CD14-positive monocyte (primary cell): ENCODE results near the gene ANKRD44. TPM values are rescaled to one million over a fixed set of nuclear protein-coding genes. Genes with fewer than 3 reads are reported as not detected.
A peak's percentile ranks its signal among the peaks of the same experiment; 100 is the strongest.

Experiments
- DNase-seq, 3 donors: peaks; one replicate each; pipeline ENCODE4 v3.0.0-alpha.2; 2011 to 2022
- H2AFZ ChIP-seq: 2 replicates; pipeline ENCODE4 v1.6.0; 2012; ENCODE audit warnings: mild to moderate bottlenecking, low read depth, low read length, inconsistent platforms; ENCODE audit not compliant: insufficient read depth, poor library complexity, severe bottlenecking
- H3K27ac ChIP-seq, 2 donors: 1 replicate in 1 of 2; 2 replicates in 1 of 2; pipeline ENCODE4 v1.5.1; 2012 to 2013; ENCODE audit warnings: low read length in 2 of 2, control low read depth in 1 of 2, inconsistent platforms in 1 of 2, low read depth in 1 of 2, mild to moderate bottlenecking in 1 of 2
- H3K27me3 ChIP-seq, 2 donors: one replicate each; pipeline versions ENCODE4 v1.6.0 to v1.6.1; 2011 to 2013; ENCODE audit warnings: low read length in 2 of 2; ENCODE audit not compliant: control insufficient read depth in 2 of 2, insufficient read depth in 2 of 2
- H3K36me3 ChIP-seq, 2 donors: replicated peaks in 1 of 2; 1 replicate in 1 of 2; 2 replicates in 1 of 2; pipeline versions ENCODE4 v1.5.1 to v1.6.1; 2012 to 2013; ENCODE audit warnings: low read length in 2 of 2, control low read depth in 1 of 2, inconsistent platforms in 1 of 2, mild to moderate bottlenecking in 1 of 2; ENCODE audit not compliant: insufficient read depth in 2 of 2, control insufficient read depth in 1 of 2
- H3K4me1 ChIP-seq, 2 donors: 1 replicate in 1 of 2; 2 replicates in 1 of 2; pipeline versions ENCODE4 v1.5.1 to v1.6.1; 2012 to 2013; ENCODE audit warnings: low read length in 2 of 2, control low read depth in 1 of 2, inconsistent platforms in 1 of 2, mild to moderate bottlenecking in 1 of 2, moderate library complexity in 1 of 2; ENCODE audit not compliant: insufficient read depth in 2 of 2, control insufficient read depth in 1 of 2
- H3K4me2 ChIP-seq: replicated peaks from 2 replicates; pipeline ENCODE3; 2012; ENCODE audit warnings: low read length, moderate library complexity, mild to moderate bottlenecking; ENCODE audit not compliant: poor library complexity, severe bottlenecking; ENCODE audit errors: extremely low read depth
- H3K4me3 ChIP-seq, 3 experiments: fragments of 200-600 bp in 1 of 3; sonication (generic) in 1 of 3; replicated peaks in 1 of 3; 1 replicate in 2 of 3; 2 replicates in 1 of 3; pipeline ENCODE4 v1.5.1; 2011 to 2013; ENCODE audit warnings: low read length in 3 of 3, mild to moderate bottlenecking in 3 of 3, control low read depth in 2 of 3, low read depth in 2 of 3, inconsistent platforms in 1 of 3, moderate library complexity in 1 of 3
- H3K79me2 ChIP-seq: 2 replicates; pipeline ENCODE4 v1.6.0; 2012; ENCODE audit warnings: mild to moderate bottlenecking, control low read depth, inconsistent platforms, low read length, moderate library complexity; ENCODE audit not compliant: insufficient read depth
- H3K9ac ChIP-seq: 2 replicates; pipeline ENCODE4 v1.6.0; 2017; ENCODE audit warnings: low read length, mild to moderate bottlenecking; ENCODE audit not compliant: insufficient read depth, poor library complexity, severe bottlenecking
- H3K9me3 ChIP-seq, 2 donors: replicated peaks in 1 of 2; 1 replicate in 1 of 2; 2 replicates in 1 of 2; pipeline versions ENCODE4 v1.5.1 to v1.6.1; 2012 to 2013; ENCODE audit warnings: low read length in 2 of 2, control low read depth in 1 of 2; ENCODE audit not compliant: control insufficient read depth in 1 of 2, insufficient read depth in 1 of 2
- H4K20me1 ChIP-seq: 2 replicates; pipeline ENCODE4 v1.6.0; 2012; ENCODE audit warnings: mild to moderate bottlenecking, low read length, control low read depth, moderate library complexity; ENCODE audit not compliant: insufficient read depth
- H3K27ac Mint-ChIP-seq, 7 donors: one replicate each; pipeline ENCODE4 v1.8.0; 2020; ENCODE audit warnings: mild to moderate bottlenecking in 7 of 7, mixed read lengths in 7 of 7, moderate library complexity in 6 of 7, inconsistent platforms in 2 of 7
- H3K27me3 Mint-ChIP-seq, 3 donors: one replicate each; pipeline ENCODE4 v1.8.0; 2021 to 2022; ENCODE audit warnings: low read depth in 3 of 3, mild to moderate bottlenecking in 3 of 3, mixed read lengths in 3 of 3, moderate library complexity in 3 of 3, inconsistent platforms in 1 of 3
- H3K36me3 Mint-ChIP-seq, 2 donors: one replicate each; pipeline ENCODE4 v1.8.0; 2020; ENCODE audit warnings: mixed read lengths in 2 of 2, inconsistent platforms in 1 of 2, mild to moderate bottlenecking in 1 of 2
- H3K4me1 Mint-ChIP-seq: one replicate; pipeline ENCODE4 v1.8.0; 2020; ENCODE audit warnings: mild to moderate bottlenecking, mixed read lengths
- H3K4me3 Mint-ChIP-seq, 2 donors: one replicate each; pipeline ENCODE4 v1.8.0; 2020; ENCODE audit warnings: mild to moderate bottlenecking in 2 of 2, mixed read lengths in 2 of 2, moderate library complexity in 1 of 2
- H3K9me3 Mint-ChIP-seq, 7 donors: one replicate each; pipeline ENCODE4 v1.8.0; 2020 to 2022; ENCODE audit warnings: mixed read lengths in 7 of 7, mild to moderate bottlenecking in 6 of 7, moderate library complexity in 6 of 7, inconsistent platforms in 2 of 7
- CTCF ChIP-seq: fragments of 200-600 bp; IDR thresholded peaks from one replicate; pipeline ENCODE4 v1.8.0; 2022; ENCODE audit warnings: antibody characterized with exemption, mild to moderate bottlenecking
- WGBS: methylation state at CpG from one replicate; pipeline ENCODE4 v1.1.5; 2013; ENCODE audit warnings: missing lambda C conversion rate; ENCODE audit not compliant: insufficient coverage; 5-methylcytosine and 5-hydroxymethylcytosine counted together
- intact Hi-C, 2 donors: fragments of 100-400 bp; cut with micrococcal nuclease; formaldehyde crosslinking; loops; one replicate each; pipeline versions ENCODE4 v1.15.0 to v1.15.1; 2023
- polyA plus RNA-seq, 3 donors: library from polyadenylated mRNA; depleted of rRNA in 1 of 3; unstranded in 2 of 3; stranded (reverse) in 1 of 3; fragments of 300-500 nt in 2 of 3; fragments of >200 nt in 1 of 3; fragmentation: Illumina TruSeq in 2 of 3; gene quantifications; 1 replicate in 2 of 3; 2 replicates in 1 of 3; pipeline ENCODE4 v1.2.3, GENCODE V29; 2012 to 2021

The ANKRD44 gene
- polyA plus RNA-seq, 3 donors = 55.7 to 91.9 (median 64.9) TPM

- Histone ChIP-seq H3K9ac (no peak overlapping the region), H3K4me2 (no peak overlapping the region), H3K27me3 (no peaks in the 10 kb centered on the region), H4K20me1 (no peaks in the 10 kb centered on the region), H3K4me3 (no peak overlapping the region), H3K4me1 (no peaks in the 10 kb centered on the region), H3K27ac (no peak overlapping the region), H2AFZ (no peak overlapping the region), H3K79me2 (no peaks in the 10 kb centered on the region), H3K9me3 (no peaks in the 10 kb centered on the region), H3K36me3 (no peaks in the 10 kb centered on the region)
- DNase-seq = no peak
- Mint-ChIP-seq H3K36me3 (no peaks in the 10 kb centered on the region), H3K27me3 (peaks cover 0 to 3% (median 2%) of the 10 kb centered on the region in 3 donors), H3K4me1 (peaks cover 3% of the 10 kb centered on the region), H3K27ac (peak overlapping the region in 1 of 7 donors; percentile 1), H3K9me3 (peaks cover 0 to 5% (median 0%) of the 10 kb centered on the region in 7 donors), H3K4me3 (no peak overlapping the region)
- intact Hi-C loops = no loop called here
- TF ChIP-seq CTCF = no peak
- WGBS = no CpG with 5 or more reads among the region's 2 CpGs
Measured at GRCh38 chr2:196951973-196952372, 358.6 kb downstream of the ANKRD44 start.

GRCh38 chr2:196949116-196949515, 361.5 kb downstream of the ANKRD44 start:
- Histone ChIP-seq H3K9me3 (no peaks in the 10 kb centered on the region), H3K9ac (no peak overlapping the region), H3K36me3 (no peaks in the 10 kb centered on the region), H4K20me1 (no peaks in the 10 kb centered on the region), H3K4me1 (no peaks in the 10 kb centered on the region), H3K4me3 (no peak overlapping the region), H3K79me2 (no peaks in the 10 kb centered on the region), H3K27ac (no peak overlapping the region), H3K27me3 (no peaks in the 10 kb centered on the region), H3K4me2 (no peak overlapping the region), H2AFZ (no peak overlapping the region)
- DNase-seq = no peak
- no peak overlapping the region for H3K27ac Mint-ChIP-seq
- no peak for TF ChIP-seq CTCF
- intact Hi-C loops = no loop called here
- H3K36me3 Mint-ChIP-seq = no peaks in the 10 kb centered on the region
- peaks cover 3% of the 10 kb centered on the region for H3K4me1 Mint-ChIP-seq
- H3K27me3 Mint-ChIP-seq = peaks cover 0 to 2% (median 2%) of the 10 kb centered on the region in 3 donors
- WGBS = no CpG with 5 or more reads among the region's 5 CpGs
- peaks cover 0 to 3% (median 0%) of the 10 kb centered on the region in 7 donors for H3K9me3 Mint-ChIP-seq
- H3K4me3 Mint-ChIP-seq = no peak overlapping the region
